Measurements from ENCODE around the gene VSX1.
A peak's percentile ranks its signal among the peaks of the same experiment; 100 is the strongest.

Gene VSX1

GRCh38 chr20:25044261-25044560, 37.7 kb downstream of the VSX1 start:
- H3K36me3 ChIP-seq (replicated peaks in 1 of 2; ENCODE audit: control insufficient read depth in 2 of 2, insufficient read depth in 2 of 2, low read length in 2 of 2), result no peaks in the 10 kb centered on the region
- no peaks in the 10 kb centered on the region for H3K9me3 ChIP-seq (replicated peaks in 1 of 2; ENCODE audit: control insufficient read depth in 2 of 2, insufficient read depth in 1 of 2, low read depth in 1 of 2, low read length in 2 of 2)
- H3K4me2 ChIP-seq (ENCODE audit: insufficient read depth, low read length, poor library complexity, severe bottlenecking), result no peak overlapping the region
- H4K8ac ChIP-seq (ENCODE audit: low read depth, low read length), result no peak overlapping the region
- no peaks in the 10 kb centered on the region for H3K79me1 ChIP-seq (ENCODE audit: low read depth, low read length)
- H2AFZ ChIP-seq (ENCODE audit: low read length), result no peak overlapping the region
- H3K27me3 ChIP-seq (ENCODE audit: control insufficient read depth in 3 of 3, insufficient read depth in 3 of 3, low read depth in 1 of 3, low read length in 3 of 3), result peaks cover 0 to 46% (median 0%) of the 10 kb centered on the region in 3 experiments
- no peak overlapping the region for H3K9ac ChIP-seq (ENCODE audit: low read depth, low read length, poor library complexity)
- no peak overlapping the region for H4K91ac ChIP-seq (ENCODE audit: low read depth, low read length, poor library complexity)
- H3K4me1 ChIP-seq (ENCODE audit: control insufficient read depth in 2 of 2, insufficient read depth in 1 of 2, low read depth in 1 of 2, low read length in 2 of 2), result peaks cover 2 to 7% of the 10 kb centered on the region in 2 donors
- H3K14ac ChIP-seq (ENCODE audit: low read length), result no peak overlapping the region
- H2BK15ac ChIP-seq (ENCODE audit: low read length), result no peak overlapping the region
- H2AK5ac ChIP-seq (ENCODE audit: low read depth, low read length), result peak overlapping the region; percentile 59
- H3K23ac ChIP-seq (ENCODE audit: low read depth, low read length, poor library complexity), result no peak overlapping the region
- WGBS, 2 donors (ENCODE audit: extremely low coverage in 2 of 2, insufficient read length in 2 of 2, insufficient replicate concordance in 1 of 2), result no CpG with 5 or more reads among the region's 5 CpGs
- H3K4me3 ChIP-seq (ENCODE audit: low read length in 2 of 2), result no peak overlapping the region
- H3K18ac ChIP-seq (ENCODE audit: low read length), result peak overlapping the region; percentile 33
- no peak overlapping the region for H2BK120ac ChIP-seq (ENCODE audit: low read depth, low read length)
- no peak overlapping the region for H3K4ac ChIP-seq (ENCODE audit: low read length)
- no peak for DNase-seq (ENCODE audit: low spot score)
- no peak overlapping the region for H2BK5ac ChIP-seq (ENCODE audit: low read length)
- no peak overlapping the region for H3K27ac ChIP-seq (replicated peaks; ENCODE audit: low read length)
- no peak overlapping the region for H2BK12ac ChIP-seq (ENCODE audit: low read length)

GRCh38 chr20:25043499-25044260, 38.3 kb downstream of the VSX1 start:
- Histone ChIP-seq H3K27ac (replicated peaks; ENCODE audit: low read length) (no peak overlapping the region), H3K27me3 (ENCODE audit: control insufficient read depth in 3 of 3, insufficient read depth in 3 of 3, low read depth in 1 of 3, low read length in 3 of 3) (peaks cover 0 to 41% (median 0%) of the 10 kb centered on the region in 3 experiments), H3K4me2 (ENCODE audit: insufficient read depth, low read length, poor library complexity, severe bottlenecking) (no peak overlapping the region), H3K9me3 (replicated peaks in 1 of 2; ENCODE audit: control insufficient read depth in 2 of 2, insufficient read depth in 1 of 2, low read depth in 1 of 2, low read length in 2 of 2) (no peaks in the 10 kb centered on the region), H3K18ac (ENCODE audit: low read length) (peak overlapping the region; percentile 33), H3K23ac (ENCODE audit: low read depth, low read length, poor library complexity) (no peak overlapping the region), H3K4me1 (ENCODE audit: control insufficient read depth in 2 of 2, insufficient read depth in 1 of 2, low read depth in 1 of 2, low read length in 2 of 2) (peaks cover 2 to 7% of the 10 kb centered on the region in 2 donors), H2BK120ac (ENCODE audit: low read depth, low read length) (no peak overlapping the region), H3K14ac (ENCODE audit: low read length) (no peak overlapping the region), H2BK15ac (ENCODE audit: low read length) (peak overlapping the region; percentile 31), H3K4me3 (ENCODE audit: low read length in 2 of 2) (no peak overlapping the region), H4K8ac (ENCODE audit: low read depth, low read length) (no peak overlapping the region), H2AFZ (ENCODE audit: low read length) (no peak overlapping the region), H3K4ac (ENCODE audit: low read length) (no peak overlapping the region), H3K9ac (ENCODE audit: low read depth, low read length, poor library complexity) (no peak overlapping the region), H2BK5ac (ENCODE audit: low read length) (no peak overlapping the region), H2BK12ac (ENCODE audit: low read length) (no peak overlapping the region), H2AK5ac (ENCODE audit: low read depth, low read length) (peak overlapping the region; percentile 59), H3K79me1 (ENCODE audit: low read depth, low read length) (no peaks in the 10 kb centered on the region), H4K91ac (ENCODE audit: low read depth, low read length, poor library complexity) (no peak overlapping the region), H3K36me3 (replicated peaks in 1 of 2; ENCODE audit: control insufficient read depth in 2 of 2, insufficient read depth in 2 of 2, low read length in 2 of 2) (no peaks in the 10 kb centered on the region)
- DNase-seq (ENCODE audit: low spot score), result no peak
- WGBS, 2 donors (ENCODE audit: extremely low coverage in 2 of 2, insufficient read length in 2 of 2, insufficient replicate concordance in 1 of 2), result no CpG with 5 or more reads among the region's 9 CpGs

GRCh38 chr20:25042531-25043498, 39.1 kb downstream of the VSX1 start:
- Histone ChIP-seq H2BK12ac (ENCODE audit: low read length) (no peak overlapping the region), H3K4ac (ENCODE audit: low read length) (no peak overlapping the region), H4K8ac (ENCODE audit: low read depth, low read length) (no peak overlapping the region), H3K4me1 (ENCODE audit: control insufficient read depth in 2 of 2, insufficient read depth in 1 of 2, low read depth in 1 of 2, low read length in 2 of 2) (peaks cover 2 to 7% of the 10 kb centered on the region in 2 donors), H2AK5ac (ENCODE audit: low read depth, low read length) (peak overlapping the region; percentile 68), H3K36me3 (replicated peaks in 1 of 2; ENCODE audit: control insufficient read depth in 2 of 2, insufficient read depth in 2 of 2, low read length in 2 of 2) (no peaks in the 10 kb centered on the region), H3K79me1 (ENCODE audit: low read depth, low read length) (no peaks in the 10 kb centered on the region), H2BK5ac (ENCODE audit: low read length) (no peak overlapping the region), H4K91ac (ENCODE audit: low read depth, low read length, poor library complexity) (no peak overlapping the region), H3K27me3 (ENCODE audit: control insufficient read depth in 3 of 3, insufficient read depth in 3 of 3, low read depth in 1 of 3, low read length in 3 of 3) (peaks cover 0 to 32% (median 0%) of the 10 kb centered on the region in 3 experiments), H3K23ac (ENCODE audit: low read depth, low read length, poor library complexity) (peak overlapping the region; percentile 69), H3K9me3 (replicated peaks in 1 of 2; ENCODE audit: control insufficient read depth in 2 of 2, insufficient read depth in 1 of 2, low read depth in 1 of 2, low read length in 2 of 2) (no peaks in the 10 kb centered on the region), H3K27ac (replicated peaks; ENCODE audit: low read length) (no peak overlapping the region), H3K9ac (ENCODE audit: low read depth, low read length, poor library complexity) (peak overlapping the region; percentile 7), H3K4me2 (ENCODE audit: insufficient read depth, low read length, poor library complexity, severe bottlenecking) (no peak overlapping the region), H2AFZ (ENCODE audit: low read length) (peak overlapping the region; percentile 35), H2BK15ac (ENCODE audit: low read length) (peak overlapping the region; percentile 31), H3K14ac (ENCODE audit: low read length) (no peak overlapping the region), H2BK120ac (ENCODE audit: low read depth, low read length) (no peak overlapping the region), H3K4me3 (ENCODE audit: low read length in 2 of 2) (no peak overlapping the region), H3K18ac (ENCODE audit: low read length) (peak overlapping the region; percentile 77)
- no CpG with 5 or more reads among the region's 14 CpGs for WGBS, 2 donors (ENCODE audit: extremely low coverage in 2 of 2, insufficient read length in 2 of 2, insufficient replicate concordance in 1 of 2)
- no peak for DNase-seq (ENCODE audit: low spot score)

All from neuronal stem cell (in vitro differentiated cells).